Lower lobe of right lung (tissue), 2 donors: Measurements from ENCODE around the gene DCUN1D3. TPM values are rescaled to one million over a fixed set of nuclear protein-coding genes. Genes with fewer than 3 reads are reported as not detected.

Source experiments
- ATAC-seq, 2 donors: fragments of 200-7000 bp; cut with Tn5 transposase; one replicate each; pipeline ENCODE4 v1.9.1; 2020 to 2022; ENCODE audit warnings: mild to moderate bottlenecking in 2 of 2, moderate library complexity in 2 of 2
- DNase-seq: peaks from one replicate; pipeline ENCODE4 v3.0.0-alpha.2; 2020
- H3K27ac ChIP-seq: fragments of 200-600 bp; one replicate; pipeline ENCODE4 v1.8.0; 2022
- H3K27me3 ChIP-seq: fragments of 200-600 bp; one replicate; pipeline ENCODE4 v1.8.0; 2022; ENCODE audit warnings: low read depth
- H3K36me3 ChIP-seq: fragments of 200-600 bp; one replicate; pipeline ENCODE4 v1.8.0; 2022; ENCODE audit warnings: mild to moderate bottlenecking
- H3K4me1 ChIP-seq: fragments of 200-600 bp; one replicate; pipeline ENCODE4 v1.8.0; 2022
- H3K4me3 ChIP-seq: fragments of 200-600 bp; one replicate; pipeline ENCODE4 v1.8.0; 2022; ENCODE audit warnings: mild to moderate bottlenecking
- H3K9me3 ChIP-seq: fragments of 200-600 bp; one replicate; pipeline ENCODE4 v1.8.0; 2022
- intact Hi-C: fragments of 100-400 bp; cut with DNase I; formaldehyde crosslinking; loops from one replicate; pipeline ENCODE4 v1.11.0; 2022
- total RNA-seq: library from RNA; stranded (reverse); fragmentation: NEBNext Ultra II Directional; extraction: Animal tissue kit (Norgen Biotek cat#: 25700); gene quantifications from one replicate; pipeline ENCODE4 v1.2.1, GENCODE V29; 2021
- TF ChIP-seq, protein P1 (sequence below): fragments of 200-600 bp; IDR thresholded peaks from one replicate; pipeline ENCODE4 v1.8.0; 2022; ENCODE audit warnings: antibody characterized with exemption, mild to moderate bottlenecking
- donor health status: DM: no; HTN: yes; CAD: no; lungs with severe emphysema.

The DCUN1D3 gene
- total RNA-seq, 1 donor from 2014 or later, result 20.7 TPM

DNA sequence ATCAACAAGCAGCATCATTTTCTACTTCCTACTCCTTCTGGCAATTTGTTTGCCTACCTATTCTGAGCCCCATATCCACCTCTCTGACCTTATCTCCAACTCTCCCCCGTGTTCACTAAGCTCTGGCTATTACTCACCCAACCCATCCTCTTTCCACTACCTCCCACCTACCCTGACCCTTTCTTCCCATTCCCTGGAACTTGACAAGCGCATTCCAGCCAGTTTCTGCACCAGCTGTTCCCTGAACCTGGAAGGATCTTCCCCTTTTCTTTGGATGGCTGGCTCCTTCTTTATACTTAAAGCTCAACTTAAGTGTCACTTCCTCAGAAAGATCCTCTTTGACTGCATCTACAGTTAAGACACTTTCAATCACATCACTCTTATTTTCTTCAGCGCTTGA, 2.2 kb downstream of the DCUN1D3 start:
- TF ChIP-seq, protein P1, sequence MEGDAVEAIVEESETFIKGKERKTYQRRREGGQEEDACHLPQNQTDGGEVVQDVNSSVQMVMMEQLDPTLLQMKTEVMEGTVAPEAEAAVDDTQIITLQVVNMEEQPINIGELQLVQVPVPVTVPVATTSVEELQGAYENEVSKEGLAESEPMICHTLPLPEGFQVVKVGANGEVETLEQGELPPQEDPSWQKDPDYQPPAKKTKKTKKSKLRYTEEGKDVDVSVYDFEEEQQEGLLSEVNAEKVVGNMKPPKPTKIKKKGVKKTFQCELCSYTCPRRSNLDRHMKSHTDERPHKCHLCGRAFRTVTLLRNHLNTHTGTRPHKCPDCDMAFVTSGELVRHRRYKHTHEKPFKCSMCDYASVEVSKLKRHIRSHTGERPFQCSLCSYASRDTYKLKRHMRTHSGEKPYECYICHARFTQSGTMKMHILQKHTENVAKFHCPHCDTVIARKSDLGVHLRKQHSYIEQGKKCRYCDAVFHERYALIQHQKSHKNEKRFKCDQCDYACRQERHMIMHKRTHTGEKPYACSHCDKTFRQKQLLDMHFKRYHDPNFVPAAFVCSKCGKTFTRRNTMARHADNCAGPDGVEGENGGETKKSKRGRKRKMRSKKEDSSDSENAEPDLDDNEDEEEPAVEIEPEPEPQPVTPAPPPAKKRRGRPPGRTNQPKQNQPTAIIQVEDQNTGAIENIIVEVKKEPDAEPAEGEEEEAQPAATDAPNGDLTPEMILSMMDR, result no peak
- Histone ChIP-seq H3K36me3 (peaks cover 32% of the 10 kb centered on the region), H3K27me3 (no peaks in the 10 kb centered on the region), H3K9me3 (no peaks in the 10 kb centered on the region), H3K4me1 (peaks cover 45% of the 10 kb centered on the region), H3K27ac (peak overlapping the region; percentile 7), H3K4me3 (no peak overlapping the region)
- DNase-seq (no peak), ATAC-seq (no peak)
- intact Hi-C loops, result no loop called here

DNA sequence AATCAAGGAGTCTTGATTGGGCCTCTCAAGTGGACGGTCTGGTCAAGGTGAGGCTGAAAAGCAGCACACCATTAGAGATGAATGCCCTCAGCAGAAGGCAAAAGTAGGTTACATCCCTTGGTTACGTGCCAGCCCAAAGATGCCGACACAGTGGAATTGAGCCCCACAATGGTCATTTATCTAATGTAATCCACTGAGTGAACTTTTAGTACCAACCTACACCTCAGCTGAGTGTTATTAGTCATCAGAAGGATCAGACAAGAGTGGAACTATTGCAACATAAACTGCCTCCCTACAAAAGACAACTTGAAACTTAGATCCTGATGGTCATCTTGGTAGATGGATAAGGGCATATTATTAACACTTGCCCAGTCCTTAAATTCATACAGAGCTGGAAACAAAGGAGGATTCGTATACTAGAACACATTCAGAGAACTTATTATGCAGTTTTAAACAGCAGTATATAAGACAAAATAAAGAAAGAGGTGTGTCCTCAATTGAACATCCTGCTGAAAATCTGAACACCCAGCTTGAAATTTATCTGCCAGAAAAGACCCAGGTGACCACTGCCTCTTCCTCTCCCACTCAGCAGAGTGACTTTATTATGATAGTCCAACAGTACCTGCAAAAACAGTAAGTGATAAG, 2.8 kb downstream of the DCUN1D3 start:
- intact Hi-C loops, result no loop called here
- Histone ChIP-seq H3K27ac (no peak overlapping the region), H3K36me3 (peaks cover 32% of the 10 kb centered on the region), H3K4me1 (peaks cover 40% of the 10 kb centered on the region), H3K9me3 (no peaks in the 10 kb centered on the region), H3K4me3 (no peak overlapping the region), H3K27me3 (no peaks in the 10 kb centered on the region)
- no peak for DNase-seq
- ATAC-seq, result no peak
- TF ChIP-seq, protein P1, result no peak

DNA sequence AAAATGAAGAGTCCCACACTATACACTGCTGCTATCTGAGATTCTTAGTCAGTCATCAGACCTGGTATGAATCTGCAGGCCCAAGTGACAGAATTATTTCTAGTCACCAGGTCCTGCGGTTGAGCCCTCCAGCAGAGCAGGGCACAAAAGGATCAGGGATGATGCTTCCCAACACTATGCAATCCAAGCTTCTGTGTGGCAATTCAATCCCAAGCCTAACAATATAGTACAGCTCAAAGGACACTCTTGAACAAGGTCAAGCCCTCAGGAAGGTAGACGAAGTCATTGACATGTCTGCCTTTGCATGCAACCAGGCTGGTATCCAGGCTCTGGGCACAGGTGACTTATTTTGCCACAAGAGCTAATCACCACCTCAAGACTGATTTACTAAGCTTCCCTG, 5.8 kb downstream of the DCUN1D3 start:
- DNase-seq, result no peak
- Histone ChIP-seq H3K4me3 (no peak overlapping the region), H3K4me1 (peaks cover 39% of the 10 kb centered on the region), H3K36me3 (peaks cover 32% of the 10 kb centered on the region), H3K27me3 (no peaks in the 10 kb centered on the region), H3K9me3 (no peaks in the 10 kb centered on the region), H3K27ac (no peak overlapping the region)
- ATAC-seq, result no peak
- intact Hi-C loops, result no loop called here
- TF ChIP-seq, protein P1, result no peak

- H3K4me1 ChIP-seq, result peaks cover 29% of the 10 kb centered on the region
- H3K27me3 ChIP-seq, result no peaks in the 10 kb centered on the region
- no peak for DNase-seq
- H3K27ac ChIP-seq, result no peak overlapping the region
- no peak overlapping the region for H3K4me3 ChIP-seq
- ATAC-seq, result peak; percentile 64 to 74
- intact Hi-C loops, result no loop called here
- TF ChIP-seq, protein P1, result no peak
- H3K9me3 ChIP-seq, result no peaks in the 10 kb centered on the region
- peaks cover 10% of the 10 kb centered on the region for H3K36me3 ChIP-seq
Measured at GRCh38 chr16:20889625-20890275, 10.4 kb downstream of the DCUN1D3 start.

GRCh38 chr16:20887207-20887606, 13.0 kb downstream of the DCUN1D3 start:
- Histone ChIP-seq H3K9me3 (no peaks in the 10 kb centered on the region), H3K36me3 (no peaks in the 10 kb centered on the region), H3K27me3 (no peaks in the 10 kb centered on the region), H3K27ac (no peak overlapping the region), H3K4me3 (no peak overlapping the region), H3K4me1 (peaks cover 48% of the 10 kb centered on the region)
- ATAC-seq, result no peak
- TF ChIP-seq, protein P1, result no peak
- intact Hi-C loops, result no loop called here
- no peak for DNase-seq
